NCI-H146 treated with DMSO at 0.1 percent for 48 hours (cell line): Measurements from ENCODE around the gene ACTR3C.
"Not testable (repeated sequence)": the region's sequence is repeated elsewhere in the genome, so short reads cannot be mapped to it uniquely, and the experiment has no call there.

ENCODE experiments used
- DNase-seq: peaks from one replicate; lab custom pipeline; 2025; ENCODE audit not compliant: unreplicated experiment; lab: John Stamatoyannopoulos, UW

Gene ACTR3C

GRCh38 chr7:150314639-150315239 lies 8.6 kb downstream of the ACTR3C start:
- no peak for DNase-seq

DNA sequence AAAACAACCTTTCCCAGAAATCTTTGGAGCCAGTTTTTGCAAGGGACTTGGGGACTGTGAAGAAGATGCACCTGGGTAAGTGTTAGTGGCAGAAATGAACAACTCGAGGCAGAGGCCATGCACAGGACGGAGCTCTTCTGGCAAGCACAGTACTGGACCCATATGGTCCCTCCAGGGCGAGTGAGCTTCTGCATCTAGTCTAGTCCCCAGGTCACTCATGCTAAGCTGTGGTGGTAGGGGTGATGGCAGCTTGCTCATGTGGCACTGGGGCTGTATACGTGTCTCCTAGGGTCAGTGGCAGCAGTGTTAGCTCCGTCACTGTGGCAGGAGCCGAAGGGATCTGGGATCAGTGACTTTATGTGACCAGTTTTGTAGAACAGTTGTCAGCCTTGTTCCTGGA lies 9.5 kb downstream of the ACTR3C start:
- no peak for DNase-seq

DNA sequence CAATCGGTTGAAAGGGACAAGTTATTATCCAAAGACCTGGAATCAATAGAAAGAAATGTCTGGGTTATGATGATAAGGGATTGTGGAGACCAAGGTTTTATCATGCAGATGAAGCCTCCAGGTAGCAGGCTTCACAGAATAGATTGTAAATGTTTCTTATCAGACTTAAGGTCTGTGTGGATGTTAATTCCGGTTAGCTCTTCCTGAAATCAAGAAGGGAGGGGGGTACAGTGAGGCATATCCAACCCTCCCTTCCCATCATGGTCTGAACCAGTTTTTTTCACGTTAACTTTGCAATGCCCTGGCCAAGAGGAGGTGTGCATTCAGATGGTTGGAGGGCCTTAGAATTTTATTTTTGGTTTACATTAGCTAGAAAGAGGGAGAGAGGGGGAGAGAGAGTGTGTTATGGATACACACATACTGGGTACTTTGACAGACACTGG lies 10.0 kb downstream of the ACTR3C start:
- DNase-seq = no peak

DNA sequence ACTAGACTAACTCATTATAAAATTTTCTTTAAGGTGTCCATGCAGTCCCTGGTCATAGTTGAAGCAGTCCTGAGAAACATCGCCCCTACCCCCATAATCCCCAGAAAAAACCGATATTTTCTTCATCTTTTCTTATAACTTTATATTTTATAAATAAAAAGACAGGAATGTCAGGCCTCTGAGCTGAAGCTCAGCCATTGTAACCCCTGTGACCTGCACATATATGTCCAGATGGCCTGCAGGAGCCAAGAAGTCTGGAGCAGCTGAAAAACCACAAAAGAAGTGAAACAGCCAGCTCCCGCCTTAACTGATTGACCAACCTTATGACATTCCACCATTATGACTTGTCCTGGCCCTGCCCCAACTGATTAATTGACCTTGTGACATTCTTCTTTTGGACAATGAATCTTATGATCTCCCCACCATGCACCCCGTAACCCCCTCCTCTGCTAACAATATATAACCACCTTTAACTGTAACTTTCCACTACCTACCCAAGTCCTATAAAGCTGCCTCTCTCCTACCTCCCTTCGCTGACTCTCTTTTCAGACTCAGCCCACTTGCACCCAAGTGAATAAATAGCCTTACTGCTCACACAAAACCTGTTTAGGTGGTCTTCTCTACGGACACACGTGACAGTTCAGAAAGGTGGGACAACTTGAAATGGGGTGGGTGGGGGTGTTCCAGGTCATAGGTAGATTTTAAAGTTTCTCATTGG lies 10.5 kb downstream of the ACTR3C start:
- not testable (repeated sequence) for DNase-seq

- DNase-seq = no peak
Observed at GRCh38 chr7:150311711-150312110, 11.6 kb downstream of the ACTR3C start.

DNA sequence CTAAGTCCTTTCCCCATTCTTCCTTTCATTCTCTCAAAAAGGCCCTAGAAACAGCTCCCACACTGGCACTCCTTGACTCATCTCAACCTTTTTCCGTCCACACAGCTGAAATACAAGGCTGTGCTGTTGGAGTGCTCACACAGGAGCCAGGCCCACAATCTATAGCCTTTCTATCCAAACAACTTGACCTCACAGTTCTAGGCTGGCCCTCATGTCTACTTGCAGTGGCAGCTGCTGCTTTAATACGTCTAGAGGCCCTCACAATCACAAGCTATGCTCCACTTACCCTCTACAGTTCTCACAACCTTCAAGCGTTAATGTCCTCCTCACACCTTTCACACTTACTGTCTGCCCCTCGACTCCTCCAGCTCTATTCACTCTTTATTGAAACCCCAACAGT lies 12.2 kb downstream of the ACTR3C start:
- no peak for DNase-seq

- no peak for DNase-seq
Observed at GRCh38 chr7:150308575-150308974, 14.8 kb downstream of the ACTR3C start.

DNA sequence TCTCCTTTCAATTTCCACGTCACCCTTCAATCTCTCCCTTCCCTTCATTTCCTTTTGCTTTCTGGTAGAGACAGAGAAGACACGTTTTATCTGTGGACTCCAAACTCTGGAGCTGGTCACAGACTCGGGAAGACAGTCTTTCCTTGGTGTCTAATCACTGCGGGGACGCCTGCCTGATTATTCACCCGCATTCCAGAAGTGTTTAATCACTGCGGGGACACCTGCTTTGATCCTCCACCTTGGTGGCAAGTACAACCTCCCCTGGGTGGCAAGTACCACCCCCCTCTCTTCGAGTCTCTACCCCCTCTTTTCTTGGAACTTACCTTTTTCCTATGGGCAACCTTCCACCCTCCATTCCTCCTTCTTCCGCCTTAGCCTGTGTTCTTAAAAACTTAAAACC lies 15.4 kb downstream of the ACTR3C start:
- DNase-seq = no peak

DNA sequence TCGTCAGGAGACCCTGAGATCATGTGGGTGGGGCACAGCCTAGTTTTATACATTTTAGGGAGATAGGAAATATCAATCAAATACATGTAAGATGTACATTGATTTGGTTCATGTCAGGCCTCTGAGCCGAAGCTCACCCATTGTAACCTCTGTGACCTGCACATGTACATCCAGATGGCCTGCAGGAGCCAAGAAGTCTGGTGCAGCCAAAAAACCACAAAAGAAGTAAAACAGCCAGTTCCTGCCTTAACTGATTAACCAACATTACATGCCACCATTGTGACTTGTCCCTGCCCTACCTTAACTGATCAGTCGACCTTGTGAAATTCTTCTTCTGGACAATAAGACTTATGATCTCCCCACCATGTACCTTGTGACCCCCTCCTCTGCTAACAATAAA lies 16.2 kb downstream of the ACTR3C start:
- DNase-seq = no peak

DNA sequence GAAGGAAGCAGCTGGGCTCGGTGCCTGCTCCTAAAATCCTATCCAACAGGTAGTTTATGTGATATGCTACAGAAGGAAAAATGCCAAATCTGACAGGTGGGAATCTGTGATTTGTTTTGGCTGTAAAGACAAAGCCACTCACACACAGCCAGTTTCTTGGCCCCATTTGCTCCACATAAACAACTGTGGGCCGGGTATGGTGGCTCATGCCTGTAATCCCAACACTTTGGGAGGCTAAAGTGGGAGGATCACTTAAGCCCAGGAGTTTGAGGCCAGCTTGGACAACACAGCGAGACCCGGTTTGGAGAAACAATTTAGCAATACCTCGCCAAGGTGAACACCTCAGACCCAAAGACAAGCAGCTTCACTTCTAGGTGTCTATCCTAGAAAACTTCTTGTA lies 17.0 kb downstream of the ACTR3C start:
- DNase-seq = not testable (repeated sequence)

- DNase-seq = not testable (repeated sequence)
Observed at GRCh38 chr7:150305903-150306284, 17.5 kb downstream of the ACTR3C start.

GRCh38 chr7:150305259-150305902 lies 18.0 kb downstream of the ACTR3C start:
- not testable (repeated sequence) for DNase-seq

DNA sequence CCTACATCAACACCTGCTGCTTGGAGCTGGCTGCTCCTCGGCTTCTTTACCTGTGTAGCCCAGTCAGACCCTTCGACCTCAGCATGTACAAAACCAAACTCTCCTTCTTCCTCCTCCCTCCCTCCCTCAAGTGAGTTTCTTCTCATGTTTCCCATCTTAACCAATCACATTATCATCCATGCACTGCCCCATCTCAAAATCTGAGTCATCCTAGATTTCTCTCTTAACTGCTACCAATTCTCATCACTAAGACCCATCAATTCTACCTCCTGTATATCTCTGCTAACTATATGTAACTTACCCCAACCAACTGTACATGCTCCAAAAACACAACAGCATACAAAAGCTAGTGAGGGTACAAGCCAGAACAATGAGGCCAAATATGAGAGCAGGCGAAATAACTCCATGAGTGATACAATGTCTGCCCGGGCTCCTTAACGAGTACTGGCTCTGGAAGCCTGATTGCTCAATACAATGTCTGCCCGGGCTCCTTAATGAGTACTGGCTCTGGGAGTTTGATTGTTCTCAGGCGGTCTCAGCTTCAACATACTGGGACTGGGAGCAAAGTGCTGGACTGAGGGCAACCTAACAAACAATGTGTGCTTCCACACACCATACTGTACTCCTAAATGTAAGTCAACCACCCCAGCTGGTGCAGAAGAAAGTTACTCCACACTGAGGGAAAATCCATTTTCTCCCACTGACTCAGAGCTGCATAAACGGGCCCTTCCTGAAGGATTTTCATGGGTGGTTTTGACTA lies 18.7 kb downstream of the ACTR3C start:
- not testable (repeated sequence) for DNase-seq

DNA sequence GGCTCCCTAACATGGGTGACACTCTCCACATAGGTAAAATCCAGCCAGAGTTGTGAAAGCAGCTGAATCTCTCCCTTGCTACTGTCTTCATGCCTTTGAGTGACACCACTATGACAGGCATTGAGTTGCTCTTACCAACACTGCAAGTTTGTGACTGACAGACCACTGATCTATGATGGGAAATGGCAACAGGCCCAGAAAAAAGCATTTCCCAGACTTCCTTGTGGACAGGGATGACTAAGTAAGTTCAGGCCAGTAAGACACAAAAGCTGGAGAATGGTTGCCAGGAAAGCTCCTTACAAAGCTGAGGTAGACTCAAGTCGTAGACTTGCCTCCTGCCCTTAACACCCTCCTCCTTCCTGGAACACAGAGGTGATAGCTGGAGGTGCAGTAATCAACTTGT lies 20.4 kb downstream of the ACTR3C start:
- not testable (repeated sequence) for DNase-seq

DNA sequence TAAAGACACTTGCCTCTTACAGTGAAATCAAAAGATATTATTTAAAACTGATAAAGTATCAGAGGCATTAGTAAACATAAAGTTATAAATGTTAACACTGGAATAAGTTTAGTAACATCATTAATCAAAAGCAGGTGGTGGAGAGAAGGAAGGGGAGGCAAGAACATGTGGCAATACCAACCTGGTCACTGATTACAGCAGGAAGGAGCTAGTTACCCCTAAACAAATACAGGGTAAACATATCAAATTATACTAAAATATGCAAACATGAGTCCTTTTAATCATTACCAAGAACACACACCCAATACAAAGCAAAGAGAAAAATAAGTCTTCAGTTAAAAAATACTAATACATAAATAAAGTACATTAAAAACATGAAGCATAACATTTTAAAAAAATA lies 25.4 kb downstream of the ACTR3C start:
- not testable (repeated sequence) for DNase-seq

DNA sequence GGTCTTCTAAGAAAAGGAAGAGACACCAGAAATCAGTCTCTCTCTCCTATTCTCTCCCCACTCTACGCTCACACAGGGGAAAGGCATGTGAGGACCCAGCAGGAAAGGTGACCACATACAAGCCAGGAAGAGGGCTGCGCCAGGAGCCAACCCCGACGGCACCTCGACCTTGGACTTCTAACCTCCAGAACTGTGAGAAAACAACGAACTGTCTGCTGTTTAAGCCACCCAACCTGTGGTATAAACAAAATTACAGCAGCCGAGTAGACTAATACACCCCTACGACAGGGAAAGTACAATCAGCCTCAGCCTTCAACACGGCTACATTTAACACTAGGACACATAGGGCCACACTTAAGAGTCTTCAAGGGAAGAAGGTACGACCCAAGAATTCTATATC lies 26.5 kb downstream of the ACTR3C start:
- not testable (repeated sequence) for DNase-seq

- not testable (repeated sequence) for DNase-seq
Observed at GRCh38 chr7:150295614-150296013, 27.7 kb downstream of the ACTR3C start.

- DNase-seq = not testable (repeated sequence)
Observed at GRCh38 chr7:150295027-150295426, 28.3 kb downstream of the ACTR3C start.

GRCh38 chr7:150290317-150290716 lies 33.0 kb downstream of the ACTR3C start:
- not testable (repeated sequence) for DNase-seq

DNA sequence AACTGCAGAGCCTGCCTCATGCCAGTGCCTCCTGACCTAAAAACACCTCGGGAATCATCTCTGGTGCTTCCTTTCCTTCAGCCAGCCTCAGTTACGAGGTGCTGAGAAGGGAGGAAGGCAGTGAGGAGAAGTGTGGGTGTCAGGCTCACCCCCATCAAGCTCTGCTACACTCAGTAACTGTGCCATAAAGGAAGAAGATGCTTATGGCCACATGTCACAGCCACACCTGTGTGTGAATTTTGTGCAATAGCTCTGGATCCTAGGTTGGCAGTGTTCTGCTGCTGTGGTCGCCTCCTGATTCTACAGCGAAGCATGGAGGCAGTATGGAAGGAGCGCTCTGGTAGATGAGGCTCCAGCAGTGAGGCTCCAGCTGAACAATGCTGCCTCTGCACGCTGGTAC lies 34.5 kb downstream of the ACTR3C start:
- not testable (repeated sequence) for DNase-seq

- DNase-seq = not testable (repeated sequence)
Observed at GRCh38 chr7:150287815-150288214, 35.5 kb downstream of the ACTR3C start.
